ENCODE results near the gene COX7A2. TPM values are rescaled to one million over a fixed set of nuclear protein-coding genes. Genes with fewer than 3 reads are reported as not detected.

The COX7A2 gene
- total RNA-seq, 1 donor from 2014 or later, result 495 TPM

- Mint-ChIP-seq H3K27me3 (ENCODE audit: insufficient read depth) (no peaks in the 10 kb centered on the region), H3K4me1 (ENCODE audit: low read depth) (peaks cover 11% of the 10 kb centered on the region), H3K9me3 (no peaks in the 10 kb centered on the region), H3K27ac (no peak overlapping the region), H3K36me3 (ENCODE audit: low read depth) (peaks cover 22% of the 10 kb centered on the region), H3K4me3 (no peak overlapping the region)
- intact Hi-C loops (cut with micrococcal nuclease), result no loop called here
- DNase-seq (ENCODE audit: low spot score), result no peak
Observed at GRCh38 chr6:75262716-75263400, 19.3 kb upstream of the COX7A2 start.

- Mint-ChIP-seq H3K9me3 (no peaks in the 10 kb centered on the region), H3K36me3 (ENCODE audit: low read depth) (peaks cover 33% of the 10 kb centered on the region), H3K4me1 (ENCODE audit: low read depth) (no peaks in the 10 kb centered on the region), H3K27me3 (ENCODE audit: insufficient read depth) (no peaks in the 10 kb centered on the region), H3K4me3 (no peak overlapping the region), H3K27ac (no peak overlapping the region)
- intact Hi-C loops (cut with micrococcal nuclease), result no loop called here
- no peak for DNase-seq (ENCODE audit: low spot score)
Observed at GRCh38 chr6:75261299-75261698, 17.7 kb upstream of the COX7A2 start.

- H3K27me3 Mint-ChIP-seq (ENCODE audit: insufficient read depth), result no peaks in the 10 kb centered on the region
- H3K9me3 Mint-ChIP-seq, result no peaks in the 10 kb centered on the region
- intact Hi-C loops (cut with micrococcal nuclease), result no loop called here
- no peak for DNase-seq (ENCODE audit: low spot score)
- peaks cover 42% of the 10 kb centered on the region for H3K36me3 Mint-ChIP-seq (ENCODE audit: low read depth)
- H3K4me1 Mint-ChIP-seq (ENCODE audit: low read depth), result no peaks in the 10 kb centered on the region
- no peak overlapping the region for H3K27ac Mint-ChIP-seq
- H3K4me3 Mint-ChIP-seq, result no peak overlapping the region
Observed at GRCh38 chr6:75257343-75258087, 13.9 kb upstream of the COX7A2 start.

GRCh38 chr6:75250552-75250951 lies 7.0 kb upstream of the COX7A2 start:
- Mint-ChIP-seq H3K9me3 (no peaks in the 10 kb centered on the region), H3K27me3 (ENCODE audit: insufficient read depth) (peaks cover 12% of the 10 kb centered on the region), H3K36me3 (ENCODE audit: low read depth) (peaks cover 26% of the 10 kb centered on the region), H3K4me1 (ENCODE audit: low read depth) (no peaks in the 10 kb centered on the region), H3K4me3 (no peak overlapping the region), H3K27ac (no peak overlapping the region)
- intact Hi-C loops (cut with micrococcal nuclease), result no loop called here
- DNase-seq (ENCODE audit: low spot score), result no peak

GRCh38 chr6:75249837-75250236 lies 6.2 kb upstream of the COX7A2 start:
- peaks cover 12% of the 10 kb centered on the region for H3K27me3 Mint-ChIP-seq (ENCODE audit: insufficient read depth)
- no peaks in the 10 kb centered on the region for H3K9me3 Mint-ChIP-seq
- peaks cover 24% of the 10 kb centered on the region for H3K36me3 Mint-ChIP-seq (ENCODE audit: low read depth)
- no peak for DNase-seq (ENCODE audit: low spot score)
- H3K4me3 Mint-ChIP-seq, result no peak overlapping the region
- H3K27ac Mint-ChIP-seq, result no peak overlapping the region
- peaks cover 2% of the 10 kb centered on the region for H3K4me1 Mint-ChIP-seq (ENCODE audit: low read depth)
- intact Hi-C loops (cut with micrococcal nuclease), result loop anchor here (10.0 kb wide), 2 partner anchors 1665 to 1985 kb away; partner anchors contain the start of gene KHDC1

- H3K36me3 Mint-ChIP-seq (ENCODE audit: low read depth), result peaks cover 14% of the 10 kb centered on the region
- H3K9me3 Mint-ChIP-seq, result no peaks in the 10 kb centered on the region
- H3K4me1 Mint-ChIP-seq (ENCODE audit: low read depth), result peaks cover 15% of the 10 kb centered on the region
- no peak for DNase-seq (ENCODE audit: low spot score)
- H3K27ac Mint-ChIP-seq, result no peak overlapping the region
- peaks cover 12% of the 10 kb centered on the region for H3K27me3 Mint-ChIP-seq (ENCODE audit: insufficient read depth)
- no peak overlapping the region for H3K4me3 Mint-ChIP-seq
- intact Hi-C loops (cut with micrococcal nuclease), result loop anchor here (10.0 kb wide), 2 partner anchors 1662 to 1982 kb away; partner anchors contain the start of gene KHDC1
Observed at GRCh38 chr6:75246386-75246785, 2.8 kb upstream of the COX7A2 start.

GRCh38 chr6:75244063-75244584 lies 523 bp upstream of the COX7A2 start:
- intact Hi-C loops (cut with micrococcal nuclease), result loop anchor here (5.0 to 10.0 kb wide), 3 partner anchors 1659 to 1979 kb away; partner anchors contain the start of genes EEF1A1 and KHDC1
- H3K27ac Mint-ChIP-seq, result peak overlapping the region; percentile 98

GRCh38 chr6:75236630-75237029 lies 7.0 kb downstream of the COX7A2 start:
- Mint-ChIP-seq H3K36me3 (ENCODE audit: low read depth) (peaks cover 44% of the 10 kb centered on the region), H3K4me1 (ENCODE audit: low read depth) (peaks cover 11% of the 10 kb centered on the region), H3K9me3 (no peaks in the 10 kb centered on the region), H3K27me3 (ENCODE audit: insufficient read depth) (no peaks in the 10 kb centered on the region), H3K4me3 (no peak overlapping the region), H3K27ac (no peak overlapping the region)
- intact Hi-C loops (cut with micrococcal nuclease), result no loop called here
- no peak for DNase-seq (ENCODE audit: low spot score)

More at GRCh38 chr6:75244063-75244584, 523 bp upstream of the COX7A2 start:
- Mint-ChIP-seq H3K36me3 (ENCODE audit: low read depth) (peaks cover 25% of the 10 kb centered on the region), H3K4me3 (peak overlapping the region; percentile 96), H3K9me3 (no peaks in the 10 kb centered on the region), H3K27me3 (ENCODE audit: insufficient read depth) (peaks cover 12% of the 10 kb centered on the region), H3K4me1 (ENCODE audit: low read depth) (peaks cover 24% of the 10 kb centered on the region)
- no peak for DNase-seq (ENCODE audit: low spot score)

GRCh38 chr6:75235271-75235670 lies 8.3 kb downstream of the COX7A2 start:
- H3K36me3 Mint-ChIP-seq (ENCODE audit: low read depth), result peaks cover 35% of the 10 kb centered on the region
- intact Hi-C loops (cut with micrococcal nuclease), result no loop called here
- no peaks in the 10 kb centered on the region for H3K4me1 Mint-ChIP-seq (ENCODE audit: low read depth)
- H3K27ac Mint-ChIP-seq, result no peak overlapping the region
- H3K4me3 Mint-ChIP-seq, result no peak overlapping the region
- H3K27me3 Mint-ChIP-seq (ENCODE audit: insufficient read depth), result no peaks in the 10 kb centered on the region
- no peak for DNase-seq (ENCODE audit: low spot score)
- H3K9me3 Mint-ChIP-seq, result no peaks in the 10 kb centered on the region

GRCh38 chr6:75234126-75234865 lies 9.3 kb downstream of the COX7A2 start:
- Mint-ChIP-seq H3K4me1 (ENCODE audit: low read depth) (no peaks in the 10 kb centered on the region), H3K27ac (no peak overlapping the region), H3K36me3 (ENCODE audit: low read depth) (peaks cover 26% of the 10 kb centered on the region), H3K4me3 (no peak overlapping the region), H3K9me3 (no peaks in the 10 kb centered on the region), H3K27me3 (ENCODE audit: insufficient read depth) (peaks cover 4% of the 10 kb centered on the region)
- intact Hi-C loops (cut with micrococcal nuclease), result no loop called here
- DNase-seq (ENCODE audit: low spot score), result no peak

- Mint-ChIP-seq H3K27ac (no peak overlapping the region), H3K4me1 (ENCODE audit: low read depth) (no peaks in the 10 kb centered on the region), H3K27me3 (ENCODE audit: insufficient read depth) (peaks cover 4% of the 10 kb centered on the region), H3K36me3 (ENCODE audit: low read depth) (peaks cover 19% of the 10 kb centered on the region), H3K4me3 (no peak overlapping the region), H3K9me3 (no peaks in the 10 kb centered on the region)
- DNase-seq (ENCODE audit: low spot score), result no peak
- intact Hi-C loops (cut with micrococcal nuclease), result no loop called here
Observed at GRCh38 chr6:75233092-75233615, 10.4 kb downstream of the COX7A2 start.

- H3K4me1 Mint-ChIP-seq (ENCODE audit: low read depth), result no peaks in the 10 kb centered on the region
- intact Hi-C loops (cut with micrococcal nuclease), result no loop called here
- DNase-seq (ENCODE audit: low spot score), result no peak
- no peaks in the 10 kb centered on the region for H3K9me3 Mint-ChIP-seq
- no peak overlapping the region for H3K27ac Mint-ChIP-seq
- no peaks in the 10 kb centered on the region for H3K36me3 Mint-ChIP-seq (ENCODE audit: low read depth)
- peaks cover 4% of the 10 kb centered on the region for H3K27me3 Mint-ChIP-seq (ENCODE audit: insufficient read depth)
- H3K4me3 Mint-ChIP-seq, result no peak overlapping the region
Observed at GRCh38 chr6:75230484-75231325, 12.9 kb downstream of the COX7A2 start.
